NCI-H2196 treated with DMSO at 0.1 percent for 48 hours (cell line): ENCODE results near the gene ZDHHC6.
"Not testable (repeated sequence)": the region's sequence is repeated elsewhere in the genome, so short reads cannot be mapped to it uniquely, and the experiment has no call there.

Experiments
- DNase-seq: peaks from one replicate; lab custom pipeline; 2025; ENCODE audit not compliant: unreplicated experiment; lab: John Stamatoyannopoulos, UW

ZDHHC6 gene

GRCh38 chr10:112393341-112393740 lies 53.4 kb downstream of the ZDHHC6 start:
- no peak for DNase-seq

DNA sequence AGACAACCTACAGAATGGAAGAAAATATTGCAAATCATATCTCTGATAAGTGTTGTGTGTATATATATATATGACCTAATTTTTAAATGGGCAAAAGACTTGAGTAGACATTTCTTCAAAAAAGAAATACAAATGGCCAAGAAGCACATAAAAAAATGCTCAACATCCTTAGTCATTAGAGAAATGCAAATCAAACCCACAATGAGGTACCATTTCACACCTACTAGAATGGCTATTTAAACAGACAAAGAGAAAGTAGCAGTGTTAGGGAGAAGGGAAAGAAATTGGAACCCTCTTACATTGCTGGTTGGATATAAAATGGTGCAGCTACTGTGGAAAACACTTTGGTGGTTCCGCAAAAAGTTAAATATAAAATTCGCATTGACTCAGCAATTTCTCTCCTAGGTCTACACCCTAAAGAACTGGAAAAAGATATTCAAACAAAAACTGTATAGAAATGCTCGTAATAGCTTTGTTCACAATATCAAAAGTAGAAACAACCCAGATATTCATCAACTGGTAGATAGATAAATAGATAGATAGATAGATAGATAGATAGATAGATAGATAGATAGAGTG lies 56.5 kb downstream of the ZDHHC6 start:
- DNase-seq = no peak

- no peak for DNase-seq
Measured at GRCh38 chr10:112389271-112389822, 57.4 kb downstream of the ZDHHC6 start.

DNA sequence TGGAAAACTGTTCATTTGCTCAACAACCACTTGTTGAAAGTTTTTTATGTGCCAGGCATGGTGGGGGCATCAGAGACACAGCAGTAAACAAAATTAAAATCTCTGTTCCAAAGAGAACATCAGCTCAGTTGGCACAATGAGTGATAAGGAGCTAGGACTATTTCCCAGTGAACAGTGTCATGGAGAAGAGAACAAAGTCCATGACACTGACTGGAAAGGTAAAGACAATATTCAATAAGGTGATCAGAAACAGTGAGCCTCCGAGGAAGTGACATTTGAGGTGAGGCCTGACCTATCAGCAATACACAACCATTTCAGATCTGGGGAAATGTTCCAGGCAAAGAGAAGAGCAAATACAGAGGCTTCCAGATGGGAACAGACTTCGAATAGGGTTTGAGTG lies 58.2 kb downstream of the ZDHHC6 start:
- DNase-seq = no peak

- not testable (repeated sequence) for DNase-seq
Measured at GRCh38 chr10:112388056-112388455, 58.7 kb downstream of the ZDHHC6 start.

DNA sequence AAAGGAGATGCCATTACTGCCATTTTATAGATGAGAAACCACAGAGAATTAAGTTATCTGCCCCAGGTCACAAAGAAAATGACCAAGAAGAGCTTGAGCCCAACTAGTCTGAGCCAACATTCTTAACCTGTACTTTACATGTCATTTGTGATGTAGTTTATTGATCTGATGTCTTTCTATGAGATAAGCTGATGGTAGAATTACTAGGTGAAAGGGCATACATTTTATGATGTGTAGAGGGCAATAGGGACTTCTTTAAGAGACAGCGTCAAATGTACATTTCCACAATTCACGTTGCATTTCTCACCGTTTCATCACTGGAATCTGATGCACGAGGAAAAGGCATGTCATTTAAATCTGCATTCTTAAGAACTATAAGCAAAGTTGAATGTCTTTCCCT lies 61.5 kb downstream of the ZDHHC6 start:
- DNase-seq = no peak

- no peak for DNase-seq
Measured at GRCh38 chr10:112384141-112384540, 62.6 kb downstream of the ZDHHC6 start.

DNA sequence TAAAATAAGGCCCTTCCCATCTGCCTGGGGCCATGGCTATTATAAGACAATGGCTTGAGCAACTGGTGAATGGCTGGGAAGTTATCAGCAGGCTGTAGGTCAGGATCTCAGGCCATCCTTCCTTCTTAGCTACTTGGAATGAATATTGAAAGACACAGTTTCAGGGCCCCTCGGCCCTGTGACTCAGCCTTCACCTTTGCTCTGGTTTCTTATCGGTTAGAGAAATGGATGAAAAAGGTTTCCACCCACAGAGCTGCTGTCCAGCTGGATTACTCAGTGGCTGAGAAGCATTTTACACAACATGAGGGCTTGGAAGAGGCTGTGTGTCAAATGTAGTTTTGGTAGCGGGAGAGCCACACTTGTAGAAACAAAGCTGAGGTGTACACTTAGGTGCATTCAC lies 63.4 kb downstream of the ZDHHC6 start:
- DNase-seq = no peak

- DNase-seq = no peak
Measured at GRCh38 chr10:112382515-112383235, 64.0 kb downstream of the ZDHHC6 start.
